Osteocyte (in vitro differentiated cells): ENCODE data around the gene SLC4A2. TPM values are rescaled to one million over a fixed set of nuclear protein-coding genes. Genes with fewer than 3 reads are reported as not detected.

ENCODE experiments used
- DNase-seq: peaks from one replicate; pipeline ENCODE4 v3.0.0; 2021; ENCODE audit warnings: mixed read lengths; ENCODE audit not compliant: unreplicated experiment; ENCODE audit errors: extremely low spot score
- H3K27ac Mint-ChIP-seq: one replicate; pipeline ENCODE4 v1.8.0; 2021; ENCODE audit warnings: mild to moderate bottlenecking, mixed read lengths; ENCODE audit not compliant: unreplicated experiment
- H3K27me3 Mint-ChIP-seq: one replicate; pipeline ENCODE4 v1.8.0; 2021; ENCODE audit warnings: mixed read lengths; ENCODE audit not compliant: unreplicated experiment
- H3K36me3 Mint-ChIP-seq: one replicate; pipeline ENCODE4 v1.8.0; 2021; ENCODE audit warnings: mixed read lengths; ENCODE audit not compliant: unreplicated experiment
- H3K4me1 Mint-ChIP-seq: one replicate; pipeline ENCODE4 v1.8.0; 2021; ENCODE audit warnings: mixed read lengths; ENCODE audit not compliant: unreplicated experiment
- H3K4me3 Mint-ChIP-seq: one replicate; pipeline ENCODE4 v1.8.0; 2021; ENCODE audit warnings: mild to moderate bottlenecking, moderate library complexity, mixed read lengths; ENCODE audit not compliant: unreplicated experiment
- H3K9me3 Mint-ChIP-seq: one replicate; pipeline ENCODE4 v1.8.0; 2021; ENCODE audit warnings: mixed read lengths; ENCODE audit not compliant: unreplicated experiment
- total RNA-seq: library from RNA; stranded (reverse); gene quantifications from 2 replicates; pipeline ENCODE4 v1.2.1, GENCODE V29; 2021
- TF ChIP-seq, protein P1 (sequence below): fragments of 200-600 bp; sonication (generic); IDR thresholded peaks from 2 replicates; pipeline ENCODE4 v1.5.0; 2021; ENCODE audit warnings: antibody characterized with exemption, mild to moderate bottlenecking, moderate library complexity

SLC4A2 gene
- total RNA-seq, 1 donor from 2014 or later: 289 TPM

DNA sequence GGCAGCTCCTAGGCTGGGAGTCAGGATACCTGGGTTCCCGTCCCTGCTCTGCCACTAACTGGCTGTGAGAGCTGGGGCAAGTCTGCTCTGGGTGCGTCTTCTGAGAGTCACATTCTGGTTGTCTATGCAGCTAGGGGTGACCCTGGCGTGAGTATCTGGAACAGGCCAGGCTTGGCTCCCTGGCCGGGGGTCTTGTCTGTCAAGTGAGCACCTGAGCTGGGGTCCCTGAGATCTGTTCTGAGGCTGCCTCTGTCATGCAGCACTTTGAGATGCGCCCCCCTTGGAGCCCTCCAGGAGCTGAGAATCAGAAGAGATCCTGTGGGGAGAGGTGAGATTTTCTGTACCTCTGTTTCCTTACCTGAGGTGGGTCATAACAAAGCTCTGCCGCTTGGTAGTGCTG lies 34.4 kb downstream of the SLC4A2 start:
- TF ChIP-seq, protein P1, sequence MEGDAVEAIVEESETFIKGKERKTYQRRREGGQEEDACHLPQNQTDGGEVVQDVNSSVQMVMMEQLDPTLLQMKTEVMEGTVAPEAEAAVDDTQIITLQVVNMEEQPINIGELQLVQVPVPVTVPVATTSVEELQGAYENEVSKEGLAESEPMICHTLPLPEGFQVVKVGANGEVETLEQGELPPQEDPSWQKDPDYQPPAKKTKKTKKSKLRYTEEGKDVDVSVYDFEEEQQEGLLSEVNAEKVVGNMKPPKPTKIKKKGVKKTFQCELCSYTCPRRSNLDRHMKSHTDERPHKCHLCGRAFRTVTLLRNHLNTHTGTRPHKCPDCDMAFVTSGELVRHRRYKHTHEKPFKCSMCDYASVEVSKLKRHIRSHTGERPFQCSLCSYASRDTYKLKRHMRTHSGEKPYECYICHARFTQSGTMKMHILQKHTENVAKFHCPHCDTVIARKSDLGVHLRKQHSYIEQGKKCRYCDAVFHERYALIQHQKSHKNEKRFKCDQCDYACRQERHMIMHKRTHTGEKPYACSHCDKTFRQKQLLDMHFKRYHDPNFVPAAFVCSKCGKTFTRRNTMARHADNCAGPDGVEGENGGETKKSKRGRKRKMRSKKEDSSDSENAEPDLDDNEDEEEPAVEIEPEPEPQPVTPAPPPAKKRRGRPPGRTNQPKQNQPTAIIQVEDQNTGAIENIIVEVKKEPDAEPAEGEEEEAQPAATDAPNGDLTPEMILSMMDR: no peak
- Mint-ChIP-seq H3K36me3 (peaks cover 7% of the 10 kb centered on the region), H3K4me1 (peaks cover 49% of the 10 kb centered on the region), H3K27ac (no peak overlapping the region), H3K4me3 (no peak overlapping the region), H3K9me3 (no peaks in the 10 kb centered on the region), H3K27me3 (no peaks in the 10 kb centered on the region)
- DNase-seq: no peak

DNA sequence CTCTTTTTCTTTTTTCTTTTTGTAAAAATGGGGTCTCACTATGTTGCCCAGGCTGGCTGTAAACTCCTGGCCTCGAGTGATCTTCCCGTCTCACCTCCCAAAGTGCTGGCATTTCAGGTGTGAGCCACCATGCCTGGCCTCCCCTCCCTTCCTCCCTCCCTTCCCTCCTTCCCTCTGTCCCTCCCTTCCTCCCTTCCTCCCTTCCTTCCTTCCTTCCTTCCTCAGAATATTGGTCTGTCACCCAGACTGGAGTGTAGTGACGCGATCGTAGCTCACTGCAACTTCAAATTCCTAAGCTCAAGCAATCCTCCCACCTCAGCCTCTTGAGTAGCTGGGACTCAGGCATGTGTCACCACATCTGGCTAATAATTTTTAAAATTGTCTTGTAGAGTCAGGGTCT lies 35.3 kb downstream of the SLC4A2 start:
- Mint-ChIP-seq H3K27ac (peak overlapping the region; percentile 73), H3K36me3 (peaks cover 7% of the 10 kb centered on the region)

DNA sequence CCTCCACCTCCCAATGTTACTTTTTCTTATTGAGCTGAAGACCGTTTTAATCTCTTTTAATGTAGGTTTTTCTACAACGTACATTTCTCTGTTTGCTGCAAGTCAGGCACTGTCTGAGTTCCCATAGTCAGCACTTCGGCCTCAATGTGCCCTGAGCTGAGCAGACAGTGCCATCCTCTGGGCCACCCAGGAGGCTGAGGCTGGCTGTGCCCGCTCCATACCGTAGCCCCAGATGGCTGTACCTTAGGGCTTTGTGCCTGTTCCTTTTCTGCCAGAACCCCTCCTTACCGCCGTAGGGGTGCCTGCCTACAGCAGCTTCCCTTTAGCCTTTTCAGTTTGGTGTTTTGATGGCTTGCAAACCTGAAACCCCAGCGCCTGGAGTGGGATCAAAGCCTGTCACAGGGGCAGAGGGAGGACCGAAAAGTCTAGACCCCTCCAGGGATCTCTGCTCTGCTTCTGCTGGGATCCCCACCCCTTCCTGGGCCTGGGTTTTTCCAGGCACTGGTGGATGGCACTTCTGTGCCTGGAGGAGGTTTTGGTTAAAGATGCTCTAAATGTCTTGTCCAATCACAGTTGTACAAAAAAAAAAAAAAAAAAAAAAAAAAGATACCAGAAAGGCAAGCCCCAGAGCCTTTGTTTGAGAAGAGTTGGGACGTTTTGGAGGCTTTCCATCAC lies 35.9 kb downstream of the SLC4A2 start:
- TF ChIP-seq, protein P1: no peak
- DNase-seq: no peak
- Mint-ChIP-seq H3K36me3 (peaks cover 7% of the 10 kb centered on the region), H3K9me3 (no peaks in the 10 kb centered on the region), H3K27ac (peak overlapping the region; percentile 73), H3K4me3 (no peak overlapping the region), H3K4me1 (peaks cover 39% of the 10 kb centered on the region), H3K27me3 (no peaks in the 10 kb centered on the region)

More for the DNA sequence above, 35.3 kb downstream of the SLC4A2 start:
- no peaks in the 10 kb centered on the region for H3K9me3 Mint-ChIP-seq
- no peaks in the 10 kb centered on the region for H3K27me3 Mint-ChIP-seq
- H3K4me1 Mint-ChIP-seq: peaks cover 42% of the 10 kb centered on the region
- no peak overlapping the region for H3K4me3 Mint-ChIP-seq
- no peak for DNase-seq
- TF ChIP-seq, protein P1: no peak

DNA sequence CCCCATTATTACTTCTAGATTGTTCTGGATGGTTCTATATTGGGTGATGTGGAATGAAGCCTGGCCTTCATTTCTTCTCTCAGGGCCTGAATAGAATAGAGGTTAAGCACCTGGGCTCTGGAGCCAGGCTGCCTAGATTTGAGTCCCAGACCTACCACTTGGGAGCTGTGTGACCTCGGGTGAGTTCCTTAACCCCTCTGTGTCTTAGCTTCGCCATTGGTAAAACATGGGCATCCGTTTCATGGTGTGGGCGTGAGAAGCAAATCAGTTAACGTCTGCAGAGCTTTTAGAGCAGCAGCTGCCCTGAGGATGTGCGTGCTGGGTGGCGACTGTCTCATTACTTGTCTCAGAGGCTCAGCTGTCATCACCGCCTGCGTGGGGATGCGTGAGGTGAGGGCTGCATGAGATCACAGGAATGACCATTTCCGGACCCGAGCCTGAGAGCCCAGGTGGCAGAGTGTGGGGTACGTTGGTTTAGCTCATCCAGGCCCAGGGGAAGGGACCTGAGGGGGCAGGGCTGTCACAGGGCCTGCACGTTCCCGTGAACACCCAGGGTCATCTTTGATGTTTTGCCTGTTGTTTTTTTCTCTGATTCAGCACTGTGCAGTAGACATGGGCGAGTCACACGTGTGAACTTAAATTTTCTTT lies 36.6 kb downstream of the SLC4A2 start:
- no peak for DNase-seq
- H3K9me3 Mint-ChIP-seq: no peaks in the 10 kb centered on the region
- peaks cover 8% of the 10 kb centered on the region for H3K36me3 Mint-ChIP-seq
- TF ChIP-seq, protein P1: no peak
- H3K27ac Mint-ChIP-seq: no peak overlapping the region
- no peak overlapping the region for H3K4me3 Mint-ChIP-seq
- H3K4me1 Mint-ChIP-seq: peaks cover 35% of the 10 kb centered on the region
- no peaks in the 10 kb centered on the region for H3K27me3 Mint-ChIP-seq

DNA sequence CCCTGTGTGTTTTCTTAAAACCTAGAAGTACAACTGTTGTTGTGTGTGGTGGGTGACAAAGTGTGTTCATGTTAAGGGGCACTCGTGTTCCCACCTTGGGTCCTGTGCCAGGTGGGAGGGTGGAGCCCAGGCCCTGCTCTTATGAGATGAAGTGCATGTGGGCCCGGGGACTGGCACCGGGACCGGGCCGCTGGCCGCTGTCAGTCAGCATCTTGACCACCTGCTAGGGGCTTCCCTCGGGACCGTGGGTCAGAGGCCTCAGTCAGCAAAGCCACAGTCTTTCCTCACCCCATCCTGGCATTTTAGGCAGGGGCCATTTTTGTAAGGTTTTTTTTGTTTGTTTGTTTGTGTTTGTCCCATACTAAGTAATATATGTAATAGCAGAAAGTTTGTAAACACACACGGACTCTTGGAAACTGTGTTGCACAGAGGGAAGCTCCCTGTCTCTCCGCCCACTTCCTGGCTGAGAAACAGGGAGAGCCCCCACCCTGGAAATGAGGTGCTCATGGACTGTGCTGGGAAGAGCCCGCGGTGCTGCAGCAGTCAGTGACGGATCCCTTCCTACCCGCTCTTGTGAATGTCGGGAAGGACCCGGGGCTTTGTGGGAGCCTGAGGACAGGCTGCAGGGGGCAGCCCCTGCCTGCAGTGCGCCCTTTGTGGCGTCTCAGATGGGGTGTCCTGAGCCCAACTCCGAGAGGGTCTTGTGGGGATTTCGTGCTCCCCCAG lies 40.3 kb downstream of the SLC4A2 start:
- Mint-ChIP-seq H3K27me3 (no peaks in the 10 kb centered on the region), H3K27ac (no peak overlapping the region), H3K4me1 (peaks cover 45% of the 10 kb centered on the region), H3K36me3 (peaks cover 2% of the 10 kb centered on the region), H3K9me3 (no peaks in the 10 kb centered on the region), H3K4me3 (no peak overlapping the region)
- TF ChIP-seq, protein P1: no peak
- no peak for DNase-seq
